ENCODE results near the gene CYB5A. TPM values are rescaled to one million over a fixed set of nuclear protein-coding genes. Genes with fewer than 3 reads are reported as not detected.

CYB5A gene
- total and polyA plus RNA-seq, 2 experiments from 2014 or later: 273 to 457 TPM

- Histone ChIP-seq H3K4me2 (no peak overlapping the region), H3K36me3 (replicated peaks; ENCODE audit: insufficient read depth, low read depth) (no peaks in the 10 kb centered on the region), H3K27ac (no peak overlapping the region), H3K4me3 (no peak overlapping the region), H3K9me2 (replicated peaks; ENCODE audit: insufficient read depth) (no peaks in the 10 kb centered on the region), H2AFZ (no peak overlapping the region), H4K20me1 (ENCODE audit: insufficient read depth, poor library complexity, severe bottlenecking) (no peaks in the 10 kb centered on the region), H3K27me3 (no peaks in the 10 kb centered on the region), H3K4me1 (ENCODE audit: insufficient read depth) (peaks cover 8% of the 10 kb centered on the region), H3K79me2 (no peaks in the 10 kb centered on the region), H3K9me3 (ENCODE audit: low read depth) (no peaks in the 10 kb centered on the region)
- 89% methylated on average over 28 of the region's 29 CpGs for WGBS (ENCODE audit: low lambda C conversion rate, missing lambda C conversion rate)
- DNase-seq (ENCODE audit: low spot score): no peak
- TF ChIP-seq EZH2 (IDR thresholded peaks at IDR 0.05; ENCODE audit: borderline replicate concordance) (no peak), EZH2phosphoT487 (IDR thresholded peaks at IDR 0.05; ENCODE audit: low read depth, severe bottlenecking, unreplicated experiment) (no peak), CTCF (IDR thresholded peaks at IDR 0.05; ENCODE audit: poor library complexity) (no peak)
Measured at GRCh38 chr18:74316257-74317170, 24.8 kb upstream of the CYB5A start.

DNA sequence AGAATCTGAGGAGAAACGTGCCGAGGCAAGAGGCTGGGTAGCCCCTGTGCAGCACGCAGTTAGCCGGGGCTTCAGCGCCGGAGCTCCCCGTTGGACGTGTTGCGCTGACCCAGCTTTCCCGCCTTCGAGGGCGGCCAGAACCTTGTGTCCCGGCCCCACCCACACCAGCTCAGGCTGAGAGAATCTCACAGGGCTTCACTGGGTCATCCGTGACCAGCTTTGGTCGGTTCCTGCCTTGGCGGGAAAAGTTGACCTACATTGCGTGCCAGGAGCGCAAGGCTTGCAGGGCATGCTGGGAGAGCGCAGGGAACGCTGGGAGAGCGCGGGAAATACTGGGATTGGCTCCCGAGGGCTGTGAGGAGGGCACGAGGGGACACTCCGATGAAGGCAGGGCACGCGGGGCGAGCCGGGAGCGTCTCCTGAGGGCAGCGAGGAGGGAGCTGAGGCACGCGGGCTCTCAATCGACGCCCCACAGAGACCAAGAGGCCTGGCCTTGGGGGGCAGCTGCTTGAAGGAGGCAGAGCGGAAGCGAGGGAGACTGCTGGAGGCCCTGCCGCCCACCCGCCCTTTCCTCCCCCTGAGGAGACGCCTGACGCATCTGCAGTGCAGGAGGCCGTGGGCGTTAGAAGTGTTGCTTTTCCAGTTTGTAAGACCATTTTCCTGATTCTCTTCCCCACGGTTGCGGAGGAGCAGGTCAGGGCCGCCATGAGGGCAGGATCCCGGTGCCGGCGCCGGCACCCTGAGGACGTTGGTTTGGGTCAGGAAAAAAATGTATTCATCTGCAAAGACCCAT lies 23.9 kb upstream of the CYB5A start, which contains the start of gene C18orf63:
TSS of gene C18orf63 (plus strand) at position 376 of the 793 bp plus-strand sequence. CDS start 2,027 bp downstream, outside the sequence.
- WGBS (ENCODE audit: low lambda C conversion rate, missing lambda C conversion rate): 96% methylated on average over 51 of the region's 51 CpGs
- no peaks in the 10 kb centered on the region for H3K9me2 ChIP-seq (replicated peaks; ENCODE audit: insufficient read depth)
- no peak for DNase-seq (ENCODE audit: low spot score)
- H4K20me1 ChIP-seq (ENCODE audit: insufficient read depth, poor library complexity, severe bottlenecking): no peaks in the 10 kb centered on the region
- H2AFZ ChIP-seq: no peak within 1 kb of the TSS
- H3K9me3 ChIP-seq (ENCODE audit: low read depth): no peaks in the 10 kb centered on the region
- no peak within 1 kb of the TSS for H3K27ac ChIP-seq
- no peaks in the 10 kb centered on the region for H3K36me3 ChIP-seq (replicated peaks; ENCODE audit: insufficient read depth, low read depth)
- no peak within 1 kb of the TSS for H3K4me2 ChIP-seq
- H3K27me3 ChIP-seq: no peaks in the 10 kb centered on the region
- no peak for TF ChIP-seq EZH2phosphoT487 (IDR thresholded peaks at IDR 0.05; ENCODE audit: low read depth, severe bottlenecking, unreplicated experiment)
- TF ChIP-seq CTCF (IDR thresholded peaks at IDR 0.05; ENCODE audit: poor library complexity): no peak
- TF ChIP-seq EZH2 (IDR thresholded peaks at IDR 0.05; ENCODE audit: borderline replicate concordance): no peak
- no peak within 1 kb of the TSS for H3K4me3 ChIP-seq
- H3K4me1 ChIP-seq (ENCODE audit: insufficient read depth): peaks cover 8% of the 10 kb centered on the region
- H3K79me2 ChIP-seq: no peaks in the 10 kb centered on the region

DNA sequence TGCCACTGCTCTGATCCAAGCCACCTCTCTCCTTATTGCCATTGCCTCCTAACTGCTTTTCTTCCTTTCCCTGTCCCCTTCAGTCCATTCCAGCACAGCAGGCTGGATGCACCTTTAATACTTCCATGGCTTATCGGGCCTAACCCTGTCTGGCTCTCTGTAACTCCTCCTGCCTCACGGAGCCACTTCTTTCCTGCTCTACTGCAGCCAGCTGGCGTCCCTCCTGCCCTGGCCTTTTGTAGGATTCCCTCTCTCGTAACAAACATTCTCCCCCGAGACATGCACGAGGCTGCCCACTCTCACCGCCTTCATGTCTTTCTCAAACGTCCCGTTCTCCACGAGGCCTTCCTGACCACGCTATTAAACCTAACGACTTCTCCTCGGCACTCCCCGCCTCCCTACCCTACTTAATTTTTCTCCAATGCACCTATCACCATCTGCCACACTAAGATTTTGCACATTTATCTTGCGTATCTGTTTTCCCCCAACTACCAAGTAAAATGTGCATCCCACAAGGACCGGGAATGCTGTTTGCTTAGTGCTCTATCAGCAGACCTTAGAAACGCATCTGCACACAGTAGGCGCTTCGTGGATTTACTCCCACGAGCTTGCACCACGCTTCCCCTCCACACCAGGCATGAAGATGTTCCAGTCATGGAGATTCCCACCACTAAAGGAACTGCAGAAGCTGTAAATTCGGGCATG lies 23.1 kb upstream of the CYB5A start:
- Histone ChIP-seq H2AFZ (no peak overlapping the region), H3K9me3 (ENCODE audit: low read depth) (no peaks in the 10 kb centered on the region), H3K27me3 (no peaks in the 10 kb centered on the region), H3K4me1 (ENCODE audit: insufficient read depth) (peaks cover 8% of the 10 kb centered on the region), H3K27ac (no peak overlapping the region), H3K79me2 (no peaks in the 10 kb centered on the region), H3K4me2 (no peak overlapping the region), H4K20me1 (ENCODE audit: insufficient read depth, poor library complexity, severe bottlenecking) (no peaks in the 10 kb centered on the region), H3K4me3 (no peak overlapping the region), H3K36me3 (replicated peaks; ENCODE audit: insufficient read depth, low read depth) (no peaks in the 10 kb centered on the region), H3K9me2 (replicated peaks; ENCODE audit: insufficient read depth) (no peaks in the 10 kb centered on the region)
- 88% methylated on average over 22 of the region's 22 CpGs for WGBS (ENCODE audit: low lambda C conversion rate, missing lambda C conversion rate)
- DNase-seq (ENCODE audit: low spot score): no peak
- TF ChIP-seq EZH2 (IDR thresholded peaks at IDR 0.05; ENCODE audit: borderline replicate concordance) (no peak), CTCF (IDR thresholded peaks at IDR 0.05; ENCODE audit: poor library complexity) (no peak), EZH2phosphoT487 (IDR thresholded peaks at IDR 0.05; ENCODE audit: low read depth, severe bottlenecking, unreplicated experiment) (no peak)

Data from hepatocyte (in vitro differentiated cells).